EL (cell line): Measurements from ENCODE around the gene PDCD4.

Experiments
- DNase-seq: peaks from one replicate; pipeline ENCODE4 v3.0.0-alpha.2; 2016

The PDCD4 gene

DNA sequence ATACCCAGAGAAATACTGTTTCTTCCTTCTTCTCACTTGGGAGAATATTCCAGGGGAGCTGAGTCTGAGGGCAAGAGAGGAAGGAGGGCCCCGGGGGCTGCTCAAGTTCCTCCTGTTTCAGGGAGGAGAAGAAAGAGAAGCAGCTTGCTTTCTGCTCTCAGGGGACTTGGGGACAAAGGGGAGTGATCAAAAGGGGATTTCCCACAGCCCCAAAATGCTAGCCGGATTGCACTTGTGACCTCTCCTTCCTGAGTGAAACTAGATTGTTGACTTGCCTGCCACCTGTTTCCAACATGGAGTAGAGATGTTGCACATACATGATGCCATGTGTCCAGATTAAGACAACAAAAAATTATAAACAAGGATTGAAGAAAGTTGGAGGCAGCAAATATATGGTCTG lies 28.7 kb upstream of the PDCD4 start:
- no peak for DNase-seq

- no peak for DNase-seq
Measured at GRCh38 chr10:110843796-110844616, 27.7 kb upstream of the PDCD4 start.

DNA sequence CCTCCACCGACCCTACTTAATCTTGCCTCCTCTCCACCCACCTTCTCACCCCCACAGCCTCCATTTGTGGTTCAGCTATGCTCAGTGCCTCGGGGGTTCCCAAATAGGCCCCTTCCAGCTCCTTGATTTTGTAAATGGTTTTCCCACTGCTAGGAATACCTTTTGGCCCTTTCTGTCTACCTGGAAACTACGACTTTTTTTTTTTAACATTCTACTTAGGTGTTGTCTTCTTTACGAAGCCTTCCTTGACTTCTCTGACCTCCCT lies 27.2 kb upstream of the PDCD4 start:
- no peak for DNase-seq

DNA sequence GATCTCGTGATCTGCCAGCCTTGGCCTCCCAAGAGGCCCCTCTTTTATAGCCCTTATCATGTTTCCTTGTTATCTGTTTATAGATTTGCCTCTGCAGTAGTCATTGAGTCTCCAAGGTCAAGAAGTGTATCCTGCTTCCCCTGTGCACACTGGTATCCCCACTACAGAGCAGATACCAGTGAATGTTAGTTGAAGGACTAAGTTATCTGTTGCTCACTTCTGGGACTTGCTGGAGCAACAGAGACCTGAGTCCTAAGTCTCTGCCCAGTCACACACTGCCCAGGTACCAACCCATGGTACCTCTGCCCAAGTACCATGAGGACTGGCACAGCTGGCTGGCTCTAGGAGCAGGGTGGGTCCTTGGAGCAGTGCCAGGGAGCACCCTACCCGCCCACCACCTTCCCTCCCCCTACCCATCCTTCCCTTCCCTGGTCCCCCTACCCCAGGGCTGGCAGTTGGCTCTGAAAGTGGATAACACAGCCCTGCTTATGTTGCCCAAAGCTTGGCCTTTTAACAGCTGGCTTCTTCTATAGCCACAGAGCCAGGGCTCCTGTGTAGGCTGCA lies 26.5 kb upstream of the PDCD4 start:
- no peak for DNase-seq

- DNase-seq, result no peak
Measured at GRCh38 chr10:110845756-110846620, 25.7 kb upstream of the PDCD4 start.

DNA sequence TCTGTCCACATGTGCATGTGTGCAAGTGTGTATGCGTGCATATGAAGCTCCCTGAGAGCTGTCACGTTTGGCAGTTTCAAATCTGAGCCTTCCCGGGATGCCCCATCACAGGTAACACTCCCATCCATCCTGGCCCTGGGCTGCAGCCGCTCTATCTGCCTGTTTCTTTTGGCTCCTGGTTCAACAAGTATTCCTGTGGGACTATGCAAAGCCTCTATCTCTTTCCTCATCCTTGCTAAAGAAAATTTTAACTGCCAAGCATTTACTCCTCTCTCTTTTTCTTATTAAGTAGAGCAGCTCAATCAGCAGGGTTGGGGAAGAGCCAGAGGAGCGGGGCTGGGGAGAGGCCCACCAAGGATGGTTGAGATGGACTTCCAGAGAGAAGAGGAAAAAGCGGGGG lies 24.4 kb upstream of the PDCD4 start:
- no peak for DNase-seq

DNA sequence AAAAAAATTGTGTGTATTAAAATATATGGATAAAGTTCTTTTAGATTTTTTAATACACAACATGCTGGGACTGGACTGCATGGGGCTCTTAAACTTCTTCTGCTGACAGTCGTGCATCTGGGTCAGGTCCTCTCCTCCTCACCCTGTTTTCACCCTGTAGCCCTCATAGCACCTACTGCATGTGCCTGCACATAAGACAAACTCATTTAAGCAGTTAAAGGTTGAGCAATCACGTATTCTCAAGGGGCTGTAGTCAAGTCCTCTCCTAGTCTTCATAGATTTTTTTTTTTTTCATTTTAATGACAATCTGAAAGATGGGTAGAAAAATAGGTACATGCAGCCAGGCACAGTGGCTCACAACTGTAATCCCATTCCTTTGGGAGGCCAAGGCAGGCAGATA lies 23.6 kb upstream of the PDCD4 start:
- no peak for DNase-seq

DNA sequence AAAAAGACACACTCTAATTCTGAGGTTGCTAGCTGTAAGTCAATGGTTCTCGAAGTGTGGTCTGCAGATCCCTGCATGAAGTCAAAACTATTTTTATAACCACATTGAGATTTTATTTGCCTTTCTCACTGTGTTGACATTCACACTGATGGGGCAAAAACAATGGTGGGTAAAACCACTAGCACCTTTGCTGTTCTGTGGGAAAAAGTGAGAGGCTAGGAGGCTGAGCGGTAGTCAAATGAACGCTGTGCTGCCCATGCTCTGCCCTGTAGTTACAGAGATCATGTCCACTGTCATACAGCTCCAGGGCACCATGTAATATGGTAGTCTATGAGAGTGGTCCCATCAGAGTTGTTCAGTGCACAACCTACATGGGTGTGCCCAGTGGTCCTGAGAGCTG lies 21.6 kb upstream of the PDCD4 start:
- DNase-seq, result no peak

DNA sequence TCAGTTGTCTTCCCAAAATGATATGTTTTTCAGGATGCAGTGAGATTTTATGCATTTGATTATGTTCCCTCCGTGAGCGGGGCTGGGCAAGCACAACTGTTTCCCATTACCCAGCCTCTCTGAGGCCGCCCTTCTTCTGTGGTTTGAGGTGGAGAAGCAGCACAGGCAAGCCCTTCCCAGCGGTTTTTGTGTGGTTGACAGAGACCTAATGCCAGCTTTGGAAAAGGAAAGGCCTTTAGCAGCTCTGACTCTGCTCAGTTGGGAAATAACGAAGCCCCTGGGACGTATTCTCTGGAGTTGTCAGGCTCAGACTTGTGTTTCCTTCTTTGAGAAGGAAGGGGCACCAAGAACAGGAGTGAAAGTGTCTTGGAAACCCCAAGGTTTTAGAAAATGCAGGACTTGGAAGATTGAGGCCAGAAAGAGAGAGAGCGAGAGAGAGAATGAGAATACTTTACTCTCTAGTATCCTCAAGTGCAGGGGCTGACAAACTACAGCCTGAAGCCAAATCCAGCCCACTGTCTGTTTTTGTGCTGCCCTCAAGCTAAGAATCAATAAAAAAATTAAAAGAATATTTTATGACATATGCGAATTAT lies 20.6 kb upstream of the PDCD4 start:
- DNase-seq, result no peak

DNA sequence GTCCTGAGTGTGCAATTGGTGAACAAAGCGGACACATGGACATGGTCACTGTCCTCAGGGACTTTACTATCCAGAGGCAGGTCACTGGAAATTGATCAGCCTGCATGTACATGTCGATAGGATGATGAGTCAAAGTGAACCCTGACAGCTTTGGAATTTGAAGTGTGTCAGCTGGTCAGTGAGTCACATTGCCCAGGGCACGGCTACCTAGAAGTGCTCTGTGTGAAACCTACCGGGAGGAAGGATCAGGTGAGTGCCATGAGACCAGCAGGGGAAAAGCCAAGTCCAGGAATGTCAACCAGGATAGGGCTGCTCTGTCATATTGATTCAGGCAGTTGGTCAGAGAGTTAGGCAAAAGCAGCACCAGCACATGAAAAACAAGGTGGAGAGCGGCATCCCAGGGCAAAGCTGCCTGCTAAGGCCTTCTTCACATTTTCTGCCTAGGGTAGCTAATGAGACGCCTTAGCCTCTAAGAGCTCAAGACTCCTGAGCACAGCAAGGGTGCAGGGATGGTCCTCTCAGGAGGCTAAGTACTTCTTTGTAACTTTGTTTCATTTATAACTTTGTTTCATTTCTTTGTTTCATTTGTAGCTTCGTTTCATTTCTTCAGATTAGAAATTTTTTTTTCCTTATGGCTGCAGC lies 19.4 kb upstream of the PDCD4 start:
- DNase-seq, result peak; percentile 41

- DNase-seq, result no peak
Measured at GRCh38 chr10:110852947-110853346, 18.8 kb upstream of the PDCD4 start.

- no peak for DNase-seq
Measured at GRCh38 chr10:110853921-110854605, 17.7 kb upstream of the PDCD4 start.

DNA sequence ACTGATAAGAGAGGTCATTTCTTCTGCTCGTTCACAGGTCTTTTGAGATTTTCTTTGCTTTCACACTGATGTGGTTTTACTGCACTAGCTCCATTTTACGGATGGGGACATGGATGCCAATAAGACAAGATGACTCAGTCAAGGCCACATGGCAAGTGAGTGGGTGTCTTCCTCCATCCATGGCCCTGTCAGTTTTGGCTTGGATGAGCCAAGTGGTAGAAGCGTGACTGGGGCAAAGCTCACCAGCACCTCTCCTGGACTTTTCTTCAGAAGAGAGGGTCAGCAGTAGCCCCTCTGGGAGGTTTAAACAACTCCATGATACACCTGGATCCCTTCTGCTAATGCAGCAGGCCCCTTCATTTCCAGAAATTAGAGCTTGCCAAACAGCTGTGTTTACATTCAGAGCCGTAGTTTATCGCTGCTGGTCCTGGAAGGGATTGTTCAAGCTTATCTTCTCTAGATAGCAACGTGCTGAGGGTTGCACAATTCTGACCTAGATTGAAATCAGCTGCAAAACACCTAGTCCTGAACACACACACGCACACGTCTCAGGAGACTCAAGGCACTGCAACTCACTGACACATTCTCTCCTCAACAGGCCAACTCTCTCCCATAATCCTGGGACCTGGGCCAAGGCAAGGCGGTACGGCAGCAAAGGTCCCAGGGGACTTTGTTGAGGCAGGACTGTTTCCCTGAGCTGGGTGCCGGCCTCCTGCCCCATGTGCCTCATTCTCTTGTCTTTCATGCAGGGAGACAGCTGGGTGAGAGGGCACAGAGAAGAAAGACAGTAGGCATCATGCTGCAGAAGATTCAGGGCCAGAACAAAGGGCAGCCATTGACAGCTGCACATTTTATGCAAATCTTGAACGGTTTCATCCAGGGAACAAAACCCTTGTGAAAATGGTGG lies 14.2 kb upstream of the PDCD4 start:
- DNase-seq, result no peak

DNA sequence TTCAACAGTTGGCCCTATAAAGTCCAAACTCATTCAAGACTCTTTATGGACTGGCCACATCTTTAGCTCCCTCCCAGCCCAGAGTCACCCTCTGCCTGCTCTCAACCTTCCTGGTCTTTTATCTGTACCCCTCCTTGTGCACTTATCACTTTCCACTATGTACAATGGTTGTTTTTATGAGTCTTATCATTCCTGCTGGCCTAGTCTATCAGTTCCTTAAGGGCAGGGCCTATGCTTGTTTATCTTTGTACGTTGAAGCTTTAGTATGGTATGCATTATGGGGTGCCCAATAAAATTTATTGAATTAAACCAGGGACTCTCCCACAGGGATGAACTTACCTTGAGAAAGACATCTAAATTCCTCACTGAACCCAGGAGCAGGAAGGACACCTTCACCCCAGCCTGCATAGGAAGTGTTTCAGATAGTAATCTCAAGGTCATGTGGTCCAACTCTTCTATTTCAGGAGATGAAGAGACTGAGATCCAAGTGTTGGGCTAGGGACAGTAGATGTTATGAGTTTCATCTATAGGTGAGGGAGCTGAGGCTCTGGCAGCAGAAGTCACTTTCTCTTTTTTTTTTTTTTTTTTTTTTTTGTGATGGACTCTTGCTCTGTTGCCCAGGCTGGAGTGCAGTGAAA lies 13.3 kb upstream of the PDCD4 start:
- no peak for DNase-seq

DNA sequence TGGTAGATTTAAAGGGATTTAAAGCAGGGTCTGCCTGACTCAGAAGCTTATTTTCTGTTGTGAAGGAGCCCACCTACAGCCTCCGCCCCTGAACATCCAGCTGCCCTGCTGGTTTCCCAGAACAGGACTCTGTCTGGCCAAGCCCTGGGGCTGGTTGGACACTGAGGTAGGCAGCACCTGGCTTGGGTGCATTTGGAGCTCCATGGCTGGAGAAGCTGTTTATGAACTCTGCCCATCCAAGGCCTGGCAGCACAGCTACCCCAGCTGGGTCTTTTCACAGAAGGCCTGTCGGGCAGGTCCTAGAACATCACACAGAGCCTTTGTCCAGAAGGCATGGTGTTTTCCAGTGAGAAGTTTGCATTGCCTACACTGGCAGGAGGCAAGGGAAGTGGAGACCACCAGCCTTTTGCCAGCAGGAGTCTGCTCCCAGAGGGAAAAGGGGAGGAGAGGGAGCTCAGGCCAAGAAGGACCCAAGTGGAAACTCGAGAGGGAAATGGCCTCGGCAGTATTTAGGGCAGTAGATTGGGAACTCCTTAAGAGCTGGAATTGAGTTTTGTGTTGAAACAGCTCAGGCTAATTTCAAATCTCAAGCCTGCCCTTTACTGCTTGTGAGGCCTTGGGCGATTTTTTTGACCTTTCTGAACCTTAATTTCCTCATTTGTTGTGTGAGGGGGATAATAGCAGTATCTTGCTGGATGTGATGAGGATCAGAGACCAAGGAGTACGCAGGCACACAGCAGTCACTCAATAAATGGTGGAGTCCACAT lies 12.3 kb upstream of the PDCD4 start:
- DNase-seq, result no peak

DNA sequence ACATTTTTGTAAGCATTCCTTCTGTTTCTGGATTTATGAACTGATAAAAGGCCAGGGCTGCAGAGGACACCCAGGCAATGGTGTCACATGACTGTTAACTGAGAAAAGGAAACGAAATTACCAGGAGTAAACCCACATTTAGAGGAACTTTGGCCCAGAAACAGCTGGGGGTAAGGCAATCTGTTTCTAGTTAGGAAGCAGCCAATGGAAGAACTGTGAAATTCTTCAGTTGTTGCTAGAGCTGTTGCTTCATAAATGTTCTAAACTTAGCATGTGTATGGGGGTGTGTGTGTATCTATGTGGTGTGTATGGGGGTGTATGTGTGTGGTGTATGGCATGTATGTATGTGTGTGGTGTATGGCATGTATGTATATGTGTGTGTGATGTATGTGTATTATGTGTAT lies 11.8 kb upstream of the PDCD4 start:
- peak; percentile 67 for DNase-seq

DNA sequence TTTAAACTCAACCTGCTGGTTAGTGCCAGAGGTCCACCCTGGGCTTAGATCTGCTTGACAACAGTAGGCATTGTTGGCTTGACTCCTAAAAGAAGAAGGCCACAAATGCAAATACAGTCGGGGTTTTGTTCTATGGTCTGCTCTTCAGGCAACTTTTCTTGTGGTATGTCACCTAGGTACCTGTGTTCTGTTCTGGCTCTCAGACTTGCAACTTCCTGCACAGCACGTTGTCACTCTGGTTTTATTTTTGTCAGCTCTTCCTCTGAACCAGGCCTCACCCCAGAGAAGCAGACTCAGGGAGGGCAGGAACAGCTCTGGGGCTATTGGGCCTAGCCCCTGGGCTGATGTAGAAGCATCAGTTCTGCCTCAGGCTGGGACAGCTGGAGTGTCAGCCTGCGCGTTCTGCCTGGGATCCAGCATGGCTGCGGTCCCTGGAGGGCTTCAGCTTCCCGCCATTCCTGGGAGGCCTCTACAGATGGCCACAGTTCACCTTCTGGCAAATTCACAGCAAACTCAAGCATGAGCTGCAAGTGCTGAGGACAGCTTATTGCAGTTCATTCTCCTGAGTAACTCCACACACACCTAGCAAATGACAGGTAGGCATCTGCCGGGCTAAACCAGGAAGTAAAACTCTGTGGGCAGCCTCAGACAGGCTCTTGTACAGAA lies 11.0 kb upstream of the PDCD4 start:
- no peak for DNase-seq

DNA sequence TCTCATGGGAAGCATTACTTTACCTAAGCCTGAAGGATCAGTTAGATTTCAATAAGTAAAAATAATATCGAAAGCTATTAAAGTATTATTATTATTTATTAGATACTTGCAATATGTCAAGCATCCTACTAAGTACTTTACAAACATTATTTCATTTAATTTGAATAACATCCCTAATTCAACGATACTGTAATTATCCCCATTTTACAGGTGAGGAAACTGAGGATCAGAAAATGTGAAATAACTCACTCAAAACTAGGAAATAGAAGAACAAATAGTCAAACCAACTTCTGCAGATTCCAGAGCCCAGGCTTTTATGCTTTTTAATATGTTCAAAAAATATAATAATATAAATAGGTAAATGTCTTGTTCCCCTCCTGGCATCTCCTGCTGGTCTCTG lies 10.3 kb upstream of the PDCD4 start:
- DNase-seq, result no peak

DNA sequence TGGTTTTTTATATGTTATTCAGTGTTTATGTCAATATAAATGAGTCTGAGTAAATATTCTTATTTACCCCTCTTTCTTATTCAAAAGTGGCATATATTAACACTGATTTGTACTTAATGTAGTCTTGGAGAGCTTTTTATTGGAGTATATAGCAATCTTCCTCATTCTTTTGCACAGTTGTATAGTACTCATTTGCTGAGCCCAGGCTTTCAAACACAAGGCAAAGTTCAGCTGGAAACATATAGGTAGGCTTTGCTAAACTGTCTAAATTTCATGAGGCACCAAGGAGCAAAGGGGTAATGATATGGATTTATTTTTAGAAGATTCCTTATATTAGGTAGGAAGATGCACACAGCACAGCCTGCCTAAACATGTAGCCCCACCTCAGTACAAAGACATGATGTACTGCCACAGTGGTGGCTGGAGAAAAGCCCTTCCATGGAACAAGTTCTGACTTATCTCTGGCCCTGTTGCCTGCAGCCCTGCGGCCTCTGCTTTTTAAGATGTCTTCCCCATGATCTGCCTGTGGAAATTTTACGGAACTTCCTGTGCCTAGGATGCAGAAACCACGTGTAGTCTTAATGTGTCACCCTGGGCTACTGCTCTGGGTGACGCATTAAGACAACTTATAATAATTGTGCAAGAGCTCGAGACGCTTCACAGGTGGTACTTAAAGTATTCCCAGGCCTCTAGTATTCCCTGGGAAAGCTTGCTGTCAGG lies 9.6 kb upstream of the PDCD4 start:
- no peak for DNase-seq
